ENCODE results near the gene STAT5B. TPM values are rescaled to one million over a fixed set of nuclear protein-coding genes. Genes with fewer than 3 reads are reported as not detected.
A peak's percentile ranks its signal among the peaks of the same experiment; 100 is the strongest.

The STAT5B gene
- total and polyA plus RNA-seq, 2 of the 13 experiments (the other 11 are each of a cell fraction or from before 2014, with no cell fraction given) = 21.0 to 42.8 TPM

DNA sequence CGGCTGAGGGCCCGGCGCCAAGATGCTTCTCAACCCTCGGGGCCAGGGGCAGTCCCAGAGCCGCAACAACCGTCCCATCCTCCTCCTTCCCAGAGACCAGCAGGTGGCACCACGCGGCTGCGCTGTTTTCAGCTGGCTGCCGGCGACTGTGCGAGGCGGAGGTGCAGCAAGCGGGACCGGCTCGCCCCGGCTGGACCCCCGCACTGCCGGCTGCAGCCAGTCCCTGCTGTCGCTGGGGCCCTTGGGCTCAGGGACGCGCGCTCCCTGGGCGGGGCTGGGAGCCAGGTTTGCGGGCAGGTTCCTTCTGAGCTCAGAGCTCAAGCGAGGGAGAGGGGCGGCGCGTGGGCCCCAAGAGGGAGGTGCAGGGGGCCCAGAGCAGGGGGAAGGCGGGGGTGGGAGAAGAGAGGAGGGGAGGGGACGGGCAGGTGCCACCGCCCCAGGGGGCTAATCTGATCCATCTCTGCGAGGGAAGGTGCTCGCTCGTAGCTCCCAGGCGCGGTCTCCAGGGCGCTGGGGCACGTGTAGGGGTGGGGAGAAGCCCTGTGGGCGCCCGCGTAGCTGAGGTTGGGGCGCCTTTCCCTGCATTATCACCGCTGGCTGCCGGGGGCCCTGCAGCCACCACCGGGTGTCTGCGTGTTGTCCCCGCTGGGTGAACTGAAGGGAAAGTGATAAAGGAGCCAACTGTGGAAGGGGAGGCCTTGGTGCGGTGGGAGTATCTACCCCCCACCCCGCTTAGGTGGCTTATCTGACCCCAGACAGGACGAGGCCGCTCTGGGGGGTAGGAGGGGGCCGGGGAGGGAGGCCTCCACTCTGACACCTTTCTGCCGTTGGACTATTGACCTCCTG, 36.3 kb upstream of the STAT5B start (continued):
- TF ChIP-seq ZNF639 (CRISPR knock-in tag; conservative IDR thresholded peaks at IDR 0.05) = no peak
- TF ChIP-seq, protein P1, sequence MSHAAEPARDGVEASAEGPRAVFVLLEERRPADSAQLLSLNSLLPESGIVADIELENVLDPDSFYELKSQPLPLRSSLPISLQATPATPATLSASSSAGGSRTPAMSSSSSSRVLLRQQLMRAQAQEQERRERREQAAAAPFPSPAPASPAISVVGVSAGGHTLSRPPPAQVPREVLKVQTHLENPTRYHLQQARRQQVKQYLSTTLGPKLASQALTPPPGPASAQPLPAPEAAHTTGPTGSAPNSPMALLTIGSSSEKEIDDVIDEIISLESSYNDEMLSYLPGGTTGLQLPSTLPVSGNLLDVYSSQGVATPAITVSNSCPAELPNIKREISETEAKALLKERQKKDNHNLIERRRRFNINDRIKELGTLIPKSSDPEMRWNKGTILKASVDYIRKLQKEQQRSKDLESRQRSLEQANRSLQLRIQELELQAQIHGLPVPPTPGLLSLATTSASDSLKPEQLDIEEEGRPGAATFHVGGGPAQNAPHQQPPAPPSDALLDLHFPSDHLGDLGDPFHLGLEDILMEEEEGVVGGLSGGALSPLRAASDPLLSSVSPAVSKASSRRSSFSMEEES (CRISPR knock-in tag; IDR thresholded peaks at IDR 0.05) = peak; percentile 71; the same call in 1 of the 2 replicates
- no peak for TF ChIP-seq ZNF569 (CRISPR knock-in tag; IDR thresholded peaks at IDR 0.05; ENCODE audit: borderline replicate concordance)
- peak; percentile 70; the same call in 1 of the 2 replicates for TF ChIP-seq NRL (CRISPR knock-in tag; IDR thresholded peaks at IDR 0.05; ENCODE audit: borderline replicate concordance)
- no peak for TF ChIP-seq ZNF546 (CRISPR knock-in tag; conservative IDR thresholded peaks at IDR 0.05)
- peak; percentile 94; the same call in 1 of the 2 replicates for TF ChIP-seq ZNF761 (CRISPR knock-in tag; conservative IDR thresholded peaks at IDR 0.05)
- TF ChIP-seq SP2 (CRISPR knock-in tag; IDR thresholded peaks at IDR 0.05) = 0 out of 2 replicates have a peak, but pooled peaks have one; percentile 24
- TF ChIP-seq SMAD9 (CRISPR knock-in tag; IDR thresholded peaks at IDR 0.05) = no peak
- no peak for TF ChIP-seq PLRG1 (conservative IDR thresholded peaks at IDR 0.05)
- TF ChIP-seq TCF7L2 (IDR thresholded peaks at IDR 0.05; ENCODE audit: low read depth, low read length) = no peak
- peak; percentile 78 for TF ChIP-seq SAFB2 (CRISPR knock-in tag; IDR thresholded peaks at IDR 0.05; ENCODE audit: borderline replicate concordance, low read depth)
- 0 out of 2 replicates have a peak, but pooled peaks have one; percentile 21 for TF ChIP-seq ZNF143 (CRISPR knock-in tag; IDR thresholded peaks at IDR 0.05)
- TF ChIP-seq GTF2F1 (IDR thresholded peaks at IDR 0.05; ENCODE audit: low read length) = no peak
- no peak; the same call in 1 of the 2 replicates for TF ChIP-seq HOXD1 (CRISPR knock-in tag; IDR thresholded peaks at IDR 0.05)
- TF ChIP-seq ZNF766 (CRISPR knock-in tag; IDR thresholded peaks at IDR 0.05; ENCODE audit: borderline replicate concordance) = 0 out of 2 replicates have a peak, but pooled peaks have one; percentile 26
- no peak for TF ChIP-seq SYNCRIP (IDR thresholded peaks at IDR 0.05; ENCODE audit: insufficient read depth, low read depth, low read length)
- no peak for TF ChIP-seq FOXA1 (IDR thresholded peaks at IDR 0.05)
- peak; percentile 44; the same call in 1 of the 2 replicates for TF ChIP-seq FOXA1 (CRISPR knock-in tag; IDR thresholded peaks at IDR 0.05)
- 0 out of 2 replicates have a peak, but pooled peaks have one; percentile 52 for TF ChIP-seq KDM4B (CRISPR knock-in tag; IDR thresholded peaks at IDR 0.05)
- TF ChIP-seq ZFYVE20 (CRISPR knock-in tag; IDR thresholded peaks at IDR 0.05; ENCODE audit: borderline replicate concordance, low read depth) = no peak
